GM08714 (cell line): Measurements from ENCODE around the gene NLRC5.

Experiments
- H3K4me3 ChIP-seq: fragments of 200-500 bp; sonication (Bioruptor generic); 2 replicates; pipeline ENCODE4 v1.5.1; 2014; ENCODE audit warnings: mild to moderate bottlenecking, low read length, inconsistent platforms
- ZNF274 ChIP-seq: IDR thresholded peaks from 2 replicates; pipeline ENCODE4 v1.6.1; 2012; ENCODE audit warnings: mild to moderate bottlenecking, low read depth, low read length

The NLRC5 gene

GRCh38 chr16:57133031-57133430, 143.7 kb downstream of the NLRC5 start:
- H3K4me3 ChIP-seq, result no peak overlapping the region
- TF ChIP-seq ZNF274, result no peak
